HG02938 (cell line): ENCODE data around the gene PLD3.
"Not testable (repeated sequence)": the region's sequence is repeated elsewhere in the genome, so short reads cannot be mapped to it uniquely, and the experiment has no call there.

Experiments
- ATAC-seq: cut with Tn5 transposase; IDR thresholded peaks from one replicate; pipeline ENCODE4 v1.9.1; 2021; ENCODE audit warnings: mild to moderate bottlenecking, moderate library complexity; ENCODE audit not compliant: unreplicated experiment

Gene PLD3

DNA sequence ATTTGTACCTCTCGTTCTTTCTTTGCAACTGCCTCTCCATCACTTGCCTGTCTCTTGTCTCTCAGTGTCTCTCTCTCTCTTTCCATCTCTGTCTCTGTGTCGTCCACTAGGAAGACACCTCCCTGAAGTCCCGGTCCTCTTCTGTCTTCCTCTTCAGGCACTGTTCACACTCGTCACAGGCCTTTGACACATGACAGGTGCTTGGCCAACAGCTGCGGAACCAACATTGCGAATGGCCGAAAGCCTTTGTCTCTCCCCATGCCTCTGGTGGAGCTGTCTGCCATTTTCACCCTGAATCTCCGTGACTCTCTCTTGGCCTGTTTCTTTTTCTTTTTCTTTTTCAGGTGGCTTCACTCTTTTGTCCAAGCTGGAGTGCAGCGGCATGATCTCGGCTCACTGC lies 38.7 kb downstream of the PLD3 start:
- ATAC-seq, result no peak

DNA sequence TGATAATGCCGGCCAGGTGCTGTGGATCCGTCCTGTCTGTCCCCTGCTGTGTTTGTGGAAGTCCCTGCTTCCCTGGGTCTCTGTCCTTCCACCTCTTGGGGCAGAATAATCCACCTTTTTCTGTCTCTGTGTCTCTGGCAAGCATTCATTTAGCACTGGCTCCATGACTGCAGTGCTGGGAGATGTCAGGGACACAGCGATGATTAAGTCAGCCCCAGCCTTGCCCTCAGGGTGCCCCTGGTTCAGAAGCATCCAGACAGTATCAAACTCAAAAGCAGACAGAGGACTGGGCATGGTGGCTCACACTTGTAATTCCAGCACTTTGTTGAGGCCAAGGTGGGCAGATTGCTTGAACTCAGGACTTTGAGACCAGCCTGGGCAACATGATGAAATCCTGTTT lies 40.0 kb downstream of the PLD3 start:
- ATAC-seq, result no peak

DNA sequence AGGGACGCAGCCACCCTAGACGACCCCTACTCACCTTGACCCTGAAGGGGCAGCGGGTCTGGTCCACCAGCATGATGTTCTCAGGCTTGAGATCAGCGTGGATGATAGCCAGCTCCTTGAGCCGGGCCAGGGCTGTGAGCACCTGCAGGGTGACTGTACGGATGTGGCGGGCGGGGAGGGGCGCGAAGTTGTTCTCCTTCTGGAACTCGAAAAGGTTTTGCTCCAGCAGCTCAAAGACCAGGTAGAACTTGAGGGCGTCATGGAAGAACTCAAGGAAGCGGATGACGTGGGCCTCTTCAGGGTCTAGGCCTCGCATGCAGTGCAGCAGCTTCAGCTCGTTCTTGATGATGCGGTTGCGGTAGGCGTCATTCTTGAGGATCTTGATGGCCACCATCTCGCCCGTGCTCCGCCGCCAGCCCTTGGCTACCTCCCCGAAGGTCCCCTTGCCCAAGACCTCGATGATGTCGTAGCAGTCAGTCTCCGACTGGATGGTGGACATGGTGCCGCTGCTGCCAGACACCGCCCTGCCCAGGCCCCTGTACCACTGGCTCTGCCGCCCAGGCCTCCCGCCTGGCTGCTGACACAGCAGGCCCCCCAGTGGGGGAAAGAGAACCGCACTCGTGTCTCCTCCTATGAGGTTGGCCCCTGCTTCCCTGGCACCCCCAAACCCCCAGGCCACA lies 41.0 kb downstream of the PLD3 start:
- ATAC-seq, result no peak

DNA sequence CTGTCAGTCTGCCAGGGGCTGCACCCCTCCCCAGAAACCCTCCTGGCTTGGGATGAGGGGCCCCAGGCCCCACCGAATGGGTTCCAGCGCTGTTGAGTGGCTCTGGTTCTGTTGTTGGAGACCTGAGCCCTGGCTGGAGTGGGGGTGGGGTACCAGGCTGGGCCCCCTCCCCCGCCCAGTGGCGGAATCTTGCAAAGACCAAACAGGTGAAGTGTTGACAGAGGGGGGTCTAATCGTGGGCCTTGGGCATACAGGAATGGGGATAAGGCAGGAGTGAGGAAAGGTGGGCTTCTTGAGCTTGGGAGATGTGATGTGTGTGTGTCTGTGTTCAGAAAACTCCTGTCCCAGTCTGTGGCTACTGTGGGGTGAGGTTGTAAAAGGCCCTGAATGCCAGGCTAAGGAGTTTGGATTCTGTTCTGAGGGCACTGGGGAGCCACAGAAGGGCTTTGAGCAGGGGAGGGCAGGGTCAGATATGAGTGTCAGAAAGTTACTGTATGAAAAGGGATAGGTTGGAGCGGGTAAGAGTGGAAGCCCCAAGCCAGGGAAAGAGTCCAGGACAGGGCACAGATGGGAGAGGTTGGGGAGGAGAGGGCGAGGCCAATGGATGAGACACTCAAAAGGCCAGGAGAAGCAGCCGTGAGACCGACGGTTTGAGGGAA lies 41.7 kb downstream of the PLD3 start, which contains the start of gene HIPK4:
HIPK4 (minus strand) TSS at position 98 of the 659 bp plus-strand sequence. CDS start 279 bp downstream, outside the sequence.
- ATAC-seq, result no peak

DNA sequence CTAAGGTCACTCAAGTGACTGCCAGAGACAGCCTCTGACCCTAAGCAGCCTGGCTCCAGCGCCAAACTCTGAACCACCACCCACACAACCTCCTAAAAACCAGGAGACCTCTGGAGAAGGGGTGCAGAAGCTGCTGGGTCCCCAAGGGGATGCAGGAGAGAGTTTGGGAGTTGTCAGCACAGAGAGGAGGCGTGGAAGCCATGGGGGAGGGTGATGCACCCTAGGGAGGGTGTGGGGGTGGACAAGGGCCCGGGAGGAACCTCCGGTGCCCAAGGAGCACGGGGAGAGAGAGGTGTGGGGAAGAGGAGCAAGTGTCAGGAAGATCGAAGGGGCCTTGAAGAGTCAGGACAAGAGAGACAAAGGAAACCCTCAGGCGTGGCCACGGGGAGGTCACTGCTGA lies 43.6 kb downstream of the PLD3 start:
- ATAC-seq, result no peak

DNA sequence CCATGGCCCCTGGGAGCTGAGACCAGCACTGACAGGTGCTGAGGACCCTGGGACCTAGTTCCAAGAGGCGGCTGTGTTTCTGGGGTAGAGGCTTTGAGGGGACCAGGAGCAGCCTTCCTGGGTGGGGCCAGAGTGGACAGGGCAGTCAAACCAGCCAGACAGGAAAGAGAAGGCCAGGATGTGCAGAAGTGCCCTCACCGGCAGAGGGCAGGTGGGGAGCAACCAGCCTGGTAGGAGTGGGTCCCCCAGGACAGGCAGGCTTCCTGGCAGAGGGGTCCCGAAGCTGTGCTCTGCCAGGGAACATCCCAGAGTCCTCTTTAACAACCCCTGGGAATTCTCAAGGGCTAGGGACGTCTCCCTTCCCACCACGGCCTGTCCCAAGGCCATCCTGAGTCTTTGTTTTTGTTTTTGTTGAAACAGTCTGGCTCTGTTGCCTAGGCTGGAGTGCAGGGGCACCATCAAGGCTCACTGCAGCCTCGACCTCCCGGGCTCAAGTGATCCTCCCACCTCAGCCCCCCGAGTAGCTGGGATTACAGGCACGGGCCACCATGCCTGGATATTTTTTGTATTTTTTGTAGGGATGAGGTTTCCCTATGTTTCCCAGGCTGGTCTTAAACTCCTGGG lies 44.5 kb downstream of the PLD3 start:
- ATAC-seq, result no peak

DNA sequence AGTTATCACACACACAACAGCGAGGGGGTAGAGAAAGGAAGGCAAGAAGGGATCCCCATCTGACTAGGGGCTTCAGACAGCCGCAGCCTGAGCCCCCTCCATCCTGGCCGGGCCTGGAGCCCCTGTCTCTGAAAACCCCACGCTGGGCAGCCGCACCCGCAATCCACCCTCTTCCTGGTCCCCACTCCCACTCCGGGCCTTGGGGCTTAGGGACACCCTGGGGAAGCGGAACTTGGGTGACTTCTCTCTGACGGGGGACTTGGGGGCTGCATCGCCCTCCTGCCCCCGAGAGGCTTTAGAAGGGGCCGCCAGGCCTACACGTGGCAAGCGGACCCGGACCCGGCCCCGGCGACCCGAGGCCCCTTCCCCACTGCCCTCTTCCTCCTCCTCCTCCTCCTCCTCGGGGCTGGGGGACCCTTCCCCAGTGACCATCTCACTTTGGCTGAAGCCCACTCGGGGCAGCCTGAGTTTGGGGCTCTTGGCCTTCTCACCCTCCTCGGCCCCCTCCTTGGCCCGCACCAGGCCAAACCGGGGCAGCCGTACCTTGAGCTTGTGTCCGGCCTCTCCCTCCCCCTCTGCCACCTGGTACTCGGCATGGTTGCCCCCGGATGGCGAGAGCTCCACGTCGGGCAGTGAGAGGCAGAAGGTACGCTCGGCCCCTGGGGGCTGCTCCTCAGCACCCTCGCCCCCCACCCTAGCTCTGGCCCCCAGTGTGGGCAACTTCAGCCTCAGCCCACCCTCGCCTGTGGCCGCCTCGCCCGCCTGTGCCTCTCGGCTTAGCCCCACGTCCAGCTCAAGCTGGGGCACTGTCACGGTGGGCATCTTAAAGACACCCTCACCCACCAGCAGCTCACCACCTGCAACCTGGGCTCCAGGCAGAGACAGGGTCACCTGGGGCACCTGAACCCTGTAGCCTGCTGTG lies 45.7 kb downstream of the PLD3 start:
- ATAC-seq, result no peak

DNA sequence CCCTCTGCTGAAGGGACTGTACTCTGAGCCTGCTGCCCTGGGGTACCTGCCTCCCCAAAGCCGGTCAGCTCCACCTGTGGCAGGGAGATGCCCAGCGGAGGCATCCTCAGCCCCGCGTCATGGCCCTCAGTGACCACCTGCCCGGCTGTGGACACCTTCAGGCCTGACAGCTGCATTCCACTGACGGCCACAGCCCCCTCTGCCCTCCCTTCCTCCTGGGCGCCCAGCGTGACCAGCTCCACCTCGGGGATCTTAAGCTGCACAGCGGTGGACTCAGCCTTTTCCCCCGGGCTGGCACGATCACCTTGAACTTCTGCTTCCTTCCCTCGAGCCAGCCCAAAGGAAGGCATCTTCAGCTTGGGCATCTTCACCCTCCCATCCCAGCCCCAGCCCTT lies 46.3 kb downstream of the PLD3 start:
- no peak for ATAC-seq

DNA sequence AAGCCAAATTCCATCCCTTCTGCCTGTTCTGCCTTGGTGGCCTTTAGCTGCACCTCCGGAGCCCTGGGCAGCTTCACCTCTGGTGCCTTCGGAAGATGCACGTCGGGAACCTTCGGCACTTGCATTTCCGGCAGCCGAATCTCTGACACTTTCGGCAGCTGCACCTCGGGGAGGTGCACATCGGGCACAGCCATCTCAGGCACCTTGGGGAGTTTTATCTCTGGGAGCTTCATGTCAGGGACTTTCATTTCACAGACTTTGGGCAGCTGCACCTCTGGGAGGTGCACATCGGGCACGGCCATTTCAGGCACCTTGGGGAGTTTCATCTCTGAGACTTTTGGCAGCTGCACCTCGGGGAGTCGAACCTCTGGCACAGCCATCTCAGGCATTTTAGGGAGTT lies 47.5 kb downstream of the PLD3 start:
- no peak for ATAC-seq

DNA sequence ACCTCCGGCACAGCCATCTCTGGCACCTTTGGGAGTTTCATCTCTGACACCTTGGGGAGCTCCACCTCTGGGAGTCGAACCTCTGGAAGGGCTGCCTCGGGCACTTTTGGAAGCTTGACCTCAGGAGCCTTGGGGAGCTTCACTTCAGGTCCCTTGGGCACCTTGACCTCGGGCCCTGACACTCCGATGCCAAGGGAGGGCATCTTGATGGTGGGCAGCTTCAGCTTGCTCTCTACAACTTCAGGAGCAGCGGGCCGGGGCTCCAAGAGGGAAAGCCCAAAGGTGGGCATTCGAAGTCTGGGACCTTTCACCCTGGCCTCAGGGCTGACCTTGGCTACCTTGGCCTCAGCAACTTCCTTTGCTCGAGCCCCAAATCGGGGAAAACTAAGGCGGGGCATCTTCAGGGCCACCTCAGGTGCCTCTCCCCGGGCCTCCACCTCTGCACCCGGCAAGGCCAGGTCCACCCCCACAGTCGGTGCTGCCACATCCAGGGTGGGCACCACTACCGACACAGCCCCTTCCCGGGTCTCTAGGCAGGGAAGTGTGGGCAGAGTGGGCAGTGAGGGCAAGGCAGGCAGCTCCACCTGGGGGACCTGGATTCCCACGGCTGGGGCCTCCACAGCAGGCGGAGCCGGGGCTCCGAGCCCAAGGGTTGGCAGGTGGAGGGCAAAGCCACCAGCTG lies 48.5 kb downstream of the PLD3 start:
- ATAC-seq, result no peak

DNA sequence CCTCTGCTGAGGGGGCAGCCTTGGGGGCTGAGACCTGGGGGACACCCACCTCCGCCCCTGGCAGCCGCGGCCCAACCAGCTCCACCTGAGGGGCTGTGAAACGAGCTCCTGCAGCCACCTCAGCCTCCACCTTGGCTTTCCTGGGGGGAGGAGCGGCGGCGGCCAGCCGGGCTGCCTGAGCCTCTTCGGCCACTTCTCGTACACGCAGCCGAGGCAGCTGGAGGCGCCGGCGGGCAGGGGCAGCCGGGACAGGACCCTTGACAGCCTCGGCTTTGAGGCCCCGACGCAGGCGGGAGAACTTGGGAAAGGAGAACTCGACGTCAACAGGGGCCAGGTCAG lies 49.0 kb downstream of the PLD3 start:
- ATAC-seq, result no peak

DNA sequence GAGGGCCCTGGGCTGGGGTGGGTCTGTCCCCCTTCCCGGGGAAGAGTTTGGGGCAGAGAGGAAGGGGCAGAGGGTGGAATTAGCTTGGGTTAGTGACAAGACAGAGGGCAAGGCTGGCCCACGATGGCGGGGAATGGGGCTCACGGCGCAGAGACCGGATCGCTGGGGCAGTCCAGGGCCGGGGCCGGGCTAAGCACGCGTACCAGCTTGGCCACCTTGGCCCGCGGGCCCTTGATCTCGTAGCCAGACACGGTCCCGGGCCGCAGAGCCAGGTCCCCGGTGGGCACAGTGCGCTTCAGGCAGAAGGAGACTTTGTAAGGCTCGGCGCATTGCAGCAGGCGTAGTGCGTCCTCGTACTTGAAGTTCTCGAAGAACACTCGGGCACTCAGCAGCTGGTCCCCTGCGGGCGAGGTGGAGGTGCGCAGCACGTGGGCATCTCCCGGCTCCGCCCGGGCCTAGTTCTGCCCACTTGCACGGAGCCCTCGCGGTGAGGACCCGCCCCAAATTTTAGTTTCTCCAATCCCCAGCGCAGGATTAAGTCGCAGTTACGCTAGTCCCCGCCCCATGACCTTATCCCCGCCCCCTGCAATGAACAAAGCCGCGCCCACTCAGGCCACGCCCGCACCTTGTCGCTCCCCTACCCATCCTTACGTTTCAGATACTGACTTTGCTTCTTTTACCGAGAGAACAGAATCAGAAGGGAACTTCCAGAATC lies 50.1 kb downstream of the PLD3 start:
- ATAC-seq, result no peak

DNA sequence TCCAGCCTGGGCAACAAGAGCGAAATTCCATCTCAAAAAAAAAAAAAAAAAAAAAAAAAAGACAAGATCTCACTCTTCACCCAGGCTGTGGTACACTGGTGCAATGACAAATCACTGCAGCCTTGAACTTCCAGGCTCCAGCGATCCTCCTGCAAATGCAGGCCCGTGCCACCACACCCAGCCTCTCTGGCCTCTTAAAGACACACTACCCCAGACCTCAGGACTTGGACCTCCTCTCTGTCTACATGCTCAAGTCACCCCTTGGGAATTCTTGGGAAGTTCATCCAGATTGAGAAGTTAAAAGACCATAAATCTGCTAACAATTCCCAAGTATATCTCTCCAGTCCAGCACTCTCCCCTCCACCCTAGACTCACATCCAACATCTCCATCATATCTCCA lies 52.1 kb downstream of the PLD3 start:
- no peak for ATAC-seq

DNA sequence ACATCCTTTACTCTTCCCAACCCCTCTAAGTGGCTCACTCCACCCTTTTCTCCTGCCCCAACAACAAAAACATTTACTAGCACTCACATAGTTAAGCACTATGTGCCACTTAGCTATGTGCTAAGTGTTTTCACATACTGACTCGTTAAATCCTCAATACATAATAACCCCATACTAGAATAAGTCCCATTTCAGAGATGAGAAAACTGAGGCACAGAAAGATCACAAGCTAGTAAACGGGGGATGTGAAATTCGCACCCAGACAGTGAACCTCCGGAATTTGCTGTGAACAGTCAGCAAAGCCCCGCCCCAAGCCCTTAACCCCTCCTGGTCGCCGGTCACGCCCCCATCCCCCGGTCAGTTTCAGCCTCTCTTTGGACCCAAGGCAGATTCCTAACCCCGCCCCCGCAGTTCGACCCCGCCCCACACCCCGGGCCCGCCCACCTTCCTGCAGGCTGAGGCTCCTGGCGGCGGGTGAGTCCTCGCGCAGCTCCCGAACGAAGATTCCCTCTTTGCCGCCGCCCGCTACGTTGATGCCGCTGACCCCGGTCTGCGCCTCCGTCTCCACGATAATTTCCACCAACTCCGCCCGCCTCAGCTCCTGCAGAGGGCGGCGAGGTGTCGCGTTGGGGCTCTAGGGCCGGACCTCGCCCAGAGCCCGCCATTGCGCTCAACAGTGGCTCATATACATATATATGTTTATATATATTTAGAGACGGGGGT lies 54.9 kb downstream of the PLD3 start:
- ATAC-seq, result peak; percentile 54

DNA sequence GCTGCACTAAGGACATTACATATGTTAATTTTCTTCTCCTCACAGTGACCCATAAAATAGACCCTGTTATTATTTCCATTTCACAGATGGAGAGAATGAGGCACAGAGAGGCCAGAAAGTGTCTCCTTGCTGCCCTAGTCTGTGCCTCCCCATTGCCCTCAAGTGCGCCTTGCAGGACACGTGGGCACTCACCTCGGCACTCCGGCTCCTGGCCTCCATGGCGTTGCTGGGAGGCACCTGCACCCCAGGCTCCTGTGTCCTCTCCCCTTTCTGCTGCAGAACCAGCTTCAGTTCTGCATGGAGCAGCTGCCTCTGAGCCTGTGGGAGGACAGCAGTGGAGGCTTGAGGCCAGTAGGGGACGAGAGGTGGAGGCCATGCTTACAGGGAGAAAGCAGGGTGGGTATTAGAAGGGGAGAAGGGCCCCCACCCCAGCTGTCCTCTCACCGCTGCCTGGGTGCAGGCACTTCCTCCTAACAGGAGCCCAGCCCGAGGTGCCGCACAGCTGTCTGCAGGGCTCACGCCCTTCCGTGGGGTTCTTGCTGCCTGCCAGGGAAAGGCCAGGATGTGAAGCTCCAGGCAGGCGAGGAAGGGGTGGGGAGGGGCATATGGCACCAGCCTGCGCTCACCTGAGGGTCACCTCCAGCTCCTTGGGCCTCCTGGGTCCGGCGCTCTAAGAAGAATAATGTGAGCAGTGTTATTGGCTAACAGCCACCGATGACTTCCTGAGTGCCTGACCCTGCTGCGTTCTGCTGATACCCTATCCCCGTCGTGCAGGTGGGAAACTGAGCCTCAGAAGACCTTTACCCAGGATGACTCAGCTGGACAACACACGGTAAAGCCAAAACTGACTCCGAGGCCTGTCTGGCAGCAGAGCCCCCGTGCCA lies 59.5 kb downstream of the PLD3 start:
- no peak for ATAC-seq

DNA sequence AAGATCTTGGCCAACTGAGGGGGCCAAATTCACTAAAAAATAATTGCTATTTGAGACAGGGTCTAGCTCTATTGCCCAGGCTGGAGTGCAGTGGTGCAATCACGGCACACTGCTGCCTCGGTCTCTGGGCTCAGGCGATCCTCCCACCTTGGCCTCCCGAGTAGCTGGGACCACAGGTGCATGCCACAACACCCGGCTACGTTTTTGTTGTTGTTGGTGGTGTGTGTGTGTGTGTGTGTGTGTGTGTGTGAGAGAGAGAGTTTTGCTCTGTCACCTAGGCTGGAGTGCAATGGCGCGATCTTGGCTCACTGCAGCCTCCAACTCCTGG lies 60.1 kb downstream of the PLD3 start:
- not testable (repeated sequence) for ATAC-seq

DNA sequence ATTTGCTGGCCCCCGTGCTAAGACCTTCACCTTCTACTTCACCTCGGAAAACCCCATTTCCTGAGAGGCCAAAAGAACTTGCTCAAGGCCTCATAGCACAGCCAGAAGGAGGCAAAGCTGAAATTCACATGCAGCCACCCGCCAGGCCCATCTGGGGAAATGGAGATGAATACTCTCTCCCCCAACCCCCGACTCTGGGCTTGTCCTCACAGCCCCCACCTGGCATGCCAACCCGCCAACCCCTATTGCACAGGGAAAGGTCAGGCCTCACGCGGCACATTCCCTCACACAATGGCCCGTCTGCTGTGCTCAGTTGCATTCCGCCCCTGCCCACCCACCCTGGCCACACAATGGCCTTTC lies 61.5 kb downstream of the PLD3 start:
- ATAC-seq, result no peak

DNA sequence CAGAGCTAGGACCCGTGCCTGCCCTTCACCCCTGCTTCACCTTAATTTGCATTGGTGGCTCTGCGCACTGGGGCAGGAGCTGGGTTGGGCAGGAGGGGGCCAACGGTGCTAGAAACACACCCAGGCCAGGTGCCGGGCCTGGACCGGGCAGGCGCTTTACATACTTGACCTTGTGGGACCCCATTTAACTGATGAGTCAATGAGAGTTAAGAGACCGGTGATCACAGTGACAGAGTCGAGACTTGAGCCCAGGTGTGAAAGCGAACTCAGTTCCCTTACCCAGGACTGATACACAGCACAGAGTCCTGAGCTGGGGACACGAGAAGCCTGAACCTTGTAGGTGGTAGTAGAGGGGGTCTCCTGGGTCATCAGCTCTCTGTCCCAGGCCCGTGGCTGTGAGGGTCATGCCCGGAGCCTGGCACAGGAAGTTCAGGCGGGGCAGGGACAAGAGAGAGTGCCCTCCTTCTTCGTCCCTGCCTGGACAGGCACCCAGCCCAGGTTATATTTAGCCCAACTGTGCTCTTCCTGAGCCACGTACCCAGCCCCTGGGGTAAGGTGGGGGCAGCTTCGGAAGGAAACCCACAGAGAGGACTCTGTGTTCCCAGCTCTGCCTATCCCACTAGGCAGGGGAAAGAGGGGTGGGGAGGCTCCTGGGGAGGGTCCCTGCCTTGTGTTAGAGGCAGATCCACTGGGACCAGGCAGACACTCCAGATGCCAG lies 62.8 kb downstream of the PLD3 start:
- ATAC-seq, result no peak
